Measurements from ENCODE around the gene MGAT4A. TPM values are rescaled to one million over a fixed set of nuclear protein-coding genes. Genes with fewer than 3 reads are reported as not detected.

MGAT4A gene
- total and polyA plus RNA-seq, 2 donors (not counting 1 experiment from before 2014, with no cell fraction given): 16.5 to 32.7 TPM

DNA sequence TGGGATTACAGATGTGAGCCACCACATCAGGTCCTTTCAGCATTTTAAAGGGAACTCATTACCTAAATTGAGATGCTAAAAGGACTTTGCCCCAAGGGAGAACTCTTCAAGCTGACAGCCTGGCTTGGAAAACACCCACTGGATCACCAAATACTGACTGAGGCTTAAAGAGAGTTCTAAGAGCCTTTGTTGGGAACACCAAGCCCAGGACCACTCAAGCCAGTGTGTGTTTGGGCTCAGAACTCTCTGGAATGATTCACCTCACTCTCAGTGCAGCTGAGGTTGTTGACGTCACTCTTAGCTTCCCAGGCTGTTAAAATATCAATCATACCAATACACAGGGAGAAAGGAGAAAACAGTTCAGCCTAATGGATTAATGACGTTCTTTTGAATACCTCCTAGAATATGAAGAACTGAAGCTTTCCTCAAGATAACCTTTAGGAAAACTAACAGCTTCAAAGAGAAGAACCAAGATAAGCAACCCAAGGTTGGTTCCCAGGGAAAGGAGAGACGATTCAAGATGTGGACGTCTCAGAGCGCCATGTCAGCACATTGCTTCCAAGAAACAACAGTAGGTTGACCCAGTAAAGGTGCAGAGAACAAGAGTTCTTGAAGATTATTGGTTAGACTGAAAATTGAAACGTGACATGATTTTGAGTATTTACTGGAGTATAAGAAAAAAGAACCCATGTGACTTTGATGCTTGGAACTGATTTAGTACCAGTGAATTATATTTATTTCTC, 48.0 kb upstream of the MGAT4A start:
- Histone ChIP-seq H3K4me1 (ENCODE audit: control insufficient read depth in 2 of 2, insufficient read depth in 2 of 2, low read length in 2 of 2) (no peaks in the 10 kb centered on the region), H3K36me3 (replicated peaks in 1 of 2; ENCODE audit: control extremely low read depth in 1 of 2, control insufficient read depth in 1 of 2, extremely low read depth in 1 of 2, insufficient read depth in 2 of 2, low read length in 1 of 2) (no peaks in the 10 kb centered on the region), H3K9ac (ENCODE audit: low read length) (no peak overlapping the region), H3K27me3 (replicated peaks in 1 of 4; ENCODE audit: control extremely low read depth in 1 of 4, control insufficient read depth in 3 of 4, insufficient read depth in 4 of 4, low read length in 3 of 4) (no peaks in the 10 kb centered on the region), H2AFZ (ENCODE audit: insufficient read depth, low read depth, low read length, poor library complexity, severe bottlenecking) (no peak overlapping the region), H4K20me1 (ENCODE audit: control insufficient read depth, insufficient read depth, low read length, poor library complexity, severe bottlenecking) (no peaks in the 10 kb centered on the region), H3K9me3 (ENCODE audit: control extremely low read depth in 1 of 3, control insufficient read depth in 2 of 3, insufficient read depth in 1 of 3, low read length in 2 of 3) (peaks cover 1 to 15% (median 15%) of the 10 kb centered on the region in 3 donors), H3K79me2 (ENCODE audit: control insufficient read depth, insufficient read depth, low read length) (no peaks in the 10 kb centered on the region), H3K27ac (ENCODE audit: low read length in 2 of 2) (no peak overlapping the region), H3K4me3 (ENCODE audit: control extremely low read depth in 1 of 5, extremely low read depth in 1 of 5, insufficient read depth in 1 of 5, low read depth in 2 of 5, low read length in 4 of 5) (no peak overlapping the region), H3K4me2 (replicated peaks; ENCODE audit: low read depth, low read length, poor library complexity, severe bottlenecking) (no peak overlapping the region)
- H3K4me1 Mint-ChIP-seq: no peaks in the 10 kb centered on the region
- ChIA-PET CTCF (no interaction called here), POLR2A (no interaction called here)
- WGBS (ENCODE audit: insufficient coverage): 100% methylated on average over 3 of the region's 6 CpGs
- H3K27ac Mint-ChIP-seq: no peak overlapping the region
- no peaks in the 10 kb centered on the region for H3K27me3 Mint-ChIP-seq
- no peak overlapping the region for H3K4me3 Mint-ChIP-seq
- peaks cover 8% of the 10 kb centered on the region for H3K9me3 Mint-ChIP-seq (ENCODE audit: insufficient read depth)
- ATAC-seq (ENCODE audit: low read depth) (no peak), DNase-seq (no peak)
- TF ChIP-seq EZH2 (IDR thresholded peaks at IDR 0.05; ENCODE audit: borderline replicate concordance, insufficient read depth, low read depth, low read length, poor library complexity, severe bottlenecking): no peak
- TF ChIP-seq, protein P1, sequence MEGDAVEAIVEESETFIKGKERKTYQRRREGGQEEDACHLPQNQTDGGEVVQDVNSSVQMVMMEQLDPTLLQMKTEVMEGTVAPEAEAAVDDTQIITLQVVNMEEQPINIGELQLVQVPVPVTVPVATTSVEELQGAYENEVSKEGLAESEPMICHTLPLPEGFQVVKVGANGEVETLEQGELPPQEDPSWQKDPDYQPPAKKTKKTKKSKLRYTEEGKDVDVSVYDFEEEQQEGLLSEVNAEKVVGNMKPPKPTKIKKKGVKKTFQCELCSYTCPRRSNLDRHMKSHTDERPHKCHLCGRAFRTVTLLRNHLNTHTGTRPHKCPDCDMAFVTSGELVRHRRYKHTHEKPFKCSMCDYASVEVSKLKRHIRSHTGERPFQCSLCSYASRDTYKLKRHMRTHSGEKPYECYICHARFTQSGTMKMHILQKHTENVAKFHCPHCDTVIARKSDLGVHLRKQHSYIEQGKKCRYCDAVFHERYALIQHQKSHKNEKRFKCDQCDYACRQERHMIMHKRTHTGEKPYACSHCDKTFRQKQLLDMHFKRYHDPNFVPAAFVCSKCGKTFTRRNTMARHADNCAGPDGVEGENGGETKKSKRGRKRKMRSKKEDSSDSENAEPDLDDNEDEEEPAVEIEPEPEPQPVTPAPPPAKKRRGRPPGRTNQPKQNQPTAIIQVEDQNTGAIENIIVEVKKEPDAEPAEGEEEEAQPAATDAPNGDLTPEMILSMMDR (IDR thresholded peaks at IDR 0.05): no peak
- intact Hi-C loops (cut with micrococcal nuclease): no loop called here

DNA sequence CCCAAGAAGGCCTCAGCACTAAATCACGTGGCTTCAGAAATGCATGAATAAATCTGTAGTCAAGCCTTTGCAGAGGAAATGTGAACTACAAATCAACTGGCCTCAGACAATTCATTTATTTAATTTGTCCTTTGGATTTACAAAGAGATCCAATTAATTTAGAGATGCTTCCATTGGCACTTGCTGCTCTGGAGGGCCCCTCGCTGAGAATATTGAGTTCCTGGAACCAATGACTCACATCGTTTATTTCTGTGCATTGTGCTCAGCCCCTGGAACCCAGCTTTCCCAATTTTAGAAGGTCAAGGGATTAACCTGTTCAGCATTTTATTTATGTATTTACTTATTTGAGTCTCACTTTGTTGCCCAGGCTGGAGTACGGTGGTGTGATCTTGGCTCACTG, 47.2 kb upstream of the MGAT4A start:
- no peak overlapping the region for H3K27ac ChIP-seq (ENCODE audit: low read length in 2 of 2)
- H3K27me3 Mint-ChIP-seq: no peaks in the 10 kb centered on the region
- H3K4me2 ChIP-seq (replicated peaks; ENCODE audit: low read depth, low read length, poor library complexity, severe bottlenecking): no peak overlapping the region
- peaks cover 0 to 2% of the 10 kb centered on the region in 2 donors for H3K4me1 ChIP-seq (ENCODE audit: control insufficient read depth in 2 of 2, insufficient read depth in 2 of 2, low read length in 2 of 2)
- no peak for ATAC-seq (ENCODE audit: low read depth)
- H3K27me3 ChIP-seq (replicated peaks in 1 of 4; ENCODE audit: control extremely low read depth in 1 of 4, control insufficient read depth in 3 of 4, insufficient read depth in 4 of 4, low read length in 3 of 4): no peaks in the 10 kb centered on the region
- no peak overlapping the region for H3K4me3 Mint-ChIP-seq
- POLR2A ChIA-PET: no interaction called here
- H3K27ac Mint-ChIP-seq: no peak overlapping the region
- TF ChIP-seq, protein P1 (IDR thresholded peaks at IDR 0.05): no peak
- TF ChIP-seq EZH2 (IDR thresholded peaks at IDR 0.05; ENCODE audit: borderline replicate concordance, insufficient read depth, low read depth, low read length, poor library complexity, severe bottlenecking): no peak
- intact Hi-C loops (cut with micrococcal nuclease): no loop called here
- H3K36me3 ChIP-seq (replicated peaks in 1 of 2; ENCODE audit: control extremely low read depth in 1 of 2, control insufficient read depth in 1 of 2, extremely low read depth in 1 of 2, insufficient read depth in 2 of 2, low read length in 1 of 2): no peaks in the 10 kb centered on the region
- no peak overlapping the region for H3K4me3 ChIP-seq (ENCODE audit: control extremely low read depth in 1 of 5, extremely low read depth in 1 of 5, insufficient read depth in 1 of 5, low read depth in 2 of 5, low read length in 4 of 5)
- WGBS (ENCODE audit: insufficient coverage): 100% methylated on average over 2 of the region's 4 CpGs
- H3K9ac ChIP-seq (ENCODE audit: low read length): no peak overlapping the region
- H3K79me2 ChIP-seq (ENCODE audit: control insufficient read depth, insufficient read depth, low read length): no peaks in the 10 kb centered on the region
- no peaks in the 10 kb centered on the region for H3K4me1 Mint-ChIP-seq
- no peak for DNase-seq
- H4K20me1 ChIP-seq (ENCODE audit: control insufficient read depth, insufficient read depth, low read length, poor library complexity, severe bottlenecking): no peaks in the 10 kb centered on the region
- H3K9me3 ChIP-seq (ENCODE audit: control extremely low read depth in 1 of 3, control insufficient read depth in 2 of 3, insufficient read depth in 1 of 3, low read length in 2 of 3): peaks cover 1 to 15% (median 15%) of the 10 kb centered on the region in 3 donors
- H3K9me3 Mint-ChIP-seq (ENCODE audit: insufficient read depth): peaks cover 8% of the 10 kb centered on the region
- no peak overlapping the region for H2AFZ ChIP-seq (ENCODE audit: insufficient read depth, low read depth, low read length, poor library complexity, severe bottlenecking)
- CTCF ChIA-PET: no interaction called here
